ENCODE results near the gene AGAP1.
"Not testable (repeated sequence)": the region's sequence is repeated elsewhere in the genome, so short reads cannot be mapped to it uniquely, and the experiment has no call there.

The AGAP1 gene

GRCh38 chr2:236125541-236125940 is 631.7 kb downstream of the AGAP1 start:
- no peak overlapping the region for H3K27ac ChIP-seq (ENCODE audit: low read length)
- no peak overlapping the region for H3K4me3 ChIP-seq (ENCODE audit: low read depth in 1 of 2, low read length in 2 of 2)
- H3K27me3 ChIP-seq (ENCODE audit: low read depth, low read length): no peaks in the 10 kb centered on the region
- no peaks in the 10 kb centered on the region for H3K4me1 ChIP-seq (ENCODE audit: control insufficient read depth in 1 of 2, insufficient read depth in 2 of 2, low read length in 2 of 2)
- H3K9me3 ChIP-seq (ENCODE audit: control insufficient read depth in 1 of 2, low read length in 2 of 2): no peaks in the 10 kb centered on the region
- peaks cover 4 to 27% of the 10 kb centered on the region in 2 donors for H3K36me3 ChIP-seq (ENCODE audit: control insufficient read depth in 1 of 2, insufficient read depth in 2 of 2, low read length in 2 of 2)

DNA sequence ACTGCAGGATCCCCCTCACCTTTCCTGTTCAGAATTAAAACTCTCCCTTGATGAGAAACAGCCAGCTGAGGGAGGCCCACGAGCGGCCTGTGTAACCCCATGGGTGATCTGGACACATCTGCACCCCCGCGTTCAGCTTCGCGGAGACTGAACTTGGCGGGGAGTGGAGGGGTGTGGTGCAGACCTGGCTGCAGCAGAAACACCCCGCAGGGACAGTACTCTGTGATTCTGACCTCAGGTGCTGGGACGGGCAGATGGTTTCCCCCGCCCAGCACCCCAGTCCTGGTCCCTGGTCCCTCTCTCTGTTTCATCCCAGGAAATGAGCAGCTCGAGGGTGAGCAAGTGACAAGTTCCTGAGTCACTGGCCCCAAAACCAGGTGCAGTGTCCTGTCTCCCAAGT is 633.2 kb downstream of the AGAP1 start:
- Histone ChIP-seq H3K36me3 (ENCODE audit: control insufficient read depth in 1 of 2, insufficient read depth in 2 of 2, low read length in 2 of 2) (peaks cover 4 to 27% of the 10 kb centered on the region in 2 donors), H3K9me3 (ENCODE audit: control insufficient read depth in 1 of 2, low read length in 2 of 2) (no peaks in the 10 kb centered on the region), H3K27me3 (ENCODE audit: low read depth, low read length) (no peaks in the 10 kb centered on the region), H3K4me1 (ENCODE audit: control insufficient read depth in 1 of 2, insufficient read depth in 2 of 2, low read length in 2 of 2) (no peaks in the 10 kb centered on the region), H3K4me3 (ENCODE audit: low read depth in 1 of 2, low read length in 2 of 2) (no peak overlapping the region), H3K27ac (ENCODE audit: low read length) (no peak overlapping the region)

GRCh38 chr2:236128321-236128720 is 634.5 kb downstream of the AGAP1 start:
- Histone ChIP-seq H3K27ac (ENCODE audit: low read length) (no peak overlapping the region), H3K9me3 (ENCODE audit: control insufficient read depth in 1 of 2, low read length in 2 of 2) (no peaks in the 10 kb centered on the region), H3K4me1 (ENCODE audit: control insufficient read depth in 1 of 2, insufficient read depth in 2 of 2, low read length in 2 of 2) (no peaks in the 10 kb centered on the region), H3K36me3 (ENCODE audit: control insufficient read depth in 1 of 2, insufficient read depth in 2 of 2, low read length in 2 of 2) (peaks cover 4 to 31% of the 10 kb centered on the region in 2 donors), H3K4me3 (ENCODE audit: low read depth in 1 of 2, low read length in 2 of 2) (no peak overlapping the region), H3K27me3 (ENCODE audit: low read depth, low read length) (no peaks in the 10 kb centered on the region)

DNA sequence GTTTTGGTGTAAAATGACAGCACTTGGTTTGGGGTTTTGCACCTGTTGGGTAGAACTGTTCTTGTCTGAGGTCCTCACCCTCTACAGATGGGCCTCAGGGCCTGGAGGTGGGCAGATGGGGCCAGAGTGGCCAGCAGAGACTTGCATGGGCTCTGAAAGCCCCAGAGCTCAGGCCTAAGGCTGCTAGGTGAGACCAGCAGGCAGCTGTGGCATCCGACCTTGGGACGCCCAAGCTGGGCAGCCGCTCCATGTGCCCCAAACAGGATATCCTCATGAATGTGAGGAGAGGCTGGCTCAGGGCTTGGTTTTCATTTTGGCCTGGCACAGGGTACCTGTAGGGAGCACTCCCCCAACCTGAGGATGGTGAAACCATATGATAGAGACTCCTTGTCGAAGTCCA is 636.1 kb downstream of the AGAP1 start:
- no peaks in the 10 kb centered on the region for H3K9me3 ChIP-seq (ENCODE audit: control insufficient read depth in 1 of 2, low read length in 2 of 2)
- H3K27ac ChIP-seq (ENCODE audit: low read length): no peak overlapping the region
- no peaks in the 10 kb centered on the region for H3K27me3 ChIP-seq (ENCODE audit: low read depth, low read length)
- no peaks in the 10 kb centered on the region for H3K4me1 ChIP-seq (ENCODE audit: control insufficient read depth in 1 of 2, insufficient read depth in 2 of 2, low read length in 2 of 2)
- peaks cover 4 to 20% of the 10 kb centered on the region in 2 donors for H3K36me3 ChIP-seq (ENCODE audit: control insufficient read depth in 1 of 2, insufficient read depth in 2 of 2, low read length in 2 of 2)
- H3K4me3 ChIP-seq (ENCODE audit: low read depth in 1 of 2, low read length in 2 of 2): no peak overlapping the region

DNA sequence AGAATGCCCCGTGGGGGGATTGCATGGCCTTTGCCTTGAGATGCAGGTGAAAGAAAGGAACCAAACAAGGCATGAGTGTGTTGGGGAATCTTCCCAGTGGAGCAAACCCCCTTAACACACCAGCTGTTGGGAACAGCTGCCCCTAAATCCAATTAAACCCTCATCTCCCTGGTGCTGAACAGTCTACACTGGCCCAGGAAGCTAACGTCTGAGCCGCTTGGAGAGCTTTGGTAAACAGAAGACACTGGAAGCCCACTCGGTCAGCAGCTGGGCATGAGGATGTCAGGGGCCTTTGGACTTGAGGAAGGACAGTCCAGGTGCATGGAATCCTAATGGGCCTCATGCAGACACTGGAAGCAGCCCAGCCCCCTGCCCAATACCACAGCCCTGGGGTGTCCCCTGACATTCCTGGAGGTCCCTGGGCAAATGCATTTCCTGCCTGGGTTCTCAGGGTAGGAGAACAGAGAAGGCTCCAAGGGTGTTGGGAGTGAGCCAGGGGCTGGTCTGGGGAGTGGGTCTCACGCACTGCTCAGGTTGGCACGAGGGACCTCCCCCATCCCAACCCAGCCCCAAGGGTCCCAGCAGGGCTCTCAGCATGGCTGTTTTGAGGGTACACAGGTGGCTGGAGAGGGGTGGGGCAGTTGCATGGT is 636.6 kb downstream of the AGAP1 start:
- Histone ChIP-seq H3K27ac (ENCODE audit: low read length) (no peak overlapping the region), H3K36me3 (ENCODE audit: control insufficient read depth in 1 of 2, insufficient read depth in 2 of 2, low read length in 2 of 2) (peaks cover 4 to 15% of the 10 kb centered on the region in 2 donors), H3K4me1 (ENCODE audit: control insufficient read depth in 1 of 2, insufficient read depth in 2 of 2, low read length in 2 of 2) (no peaks in the 10 kb centered on the region), H3K27me3 (ENCODE audit: low read depth, low read length) (no peaks in the 10 kb centered on the region), H3K9me3 (ENCODE audit: control insufficient read depth in 1 of 2, low read length in 2 of 2) (no peaks in the 10 kb centered on the region), H3K4me3 (ENCODE audit: low read depth in 1 of 2, low read length in 2 of 2) (no peak overlapping the region)

- Histone ChIP-seq H3K27me3 (ENCODE audit: low read depth, low read length) (no peaks in the 10 kb centered on the region), H3K36me3 (ENCODE audit: control insufficient read depth in 1 of 2, insufficient read depth in 2 of 2, low read length in 2 of 2) (peaks cover 4 to 12% of the 10 kb centered on the region in 2 donors), H3K27ac (ENCODE audit: low read length) (no peak overlapping the region)
Observed at GRCh38 chr2:236131073-236131692, 637.3 kb downstream of the AGAP1 start.

GRCh38 chr2:236133410-236134012 is 639.7 kb downstream of the AGAP1 start:
- no peak overlapping the region for H3K4me3 ChIP-seq (ENCODE audit: low read depth in 1 of 2, low read length in 2 of 2)
- H3K4me1 ChIP-seq (ENCODE audit: control insufficient read depth in 1 of 2, insufficient read depth in 2 of 2, low read length in 2 of 2): no peaks in the 10 kb centered on the region
- H3K36me3 ChIP-seq (ENCODE audit: control insufficient read depth in 1 of 2, insufficient read depth in 2 of 2, low read length in 2 of 2): peaks cover 0 to 4% of the 10 kb centered on the region in 2 donors
- H3K27me3 ChIP-seq (ENCODE audit: low read depth, low read length): no peaks in the 10 kb centered on the region
- no peak overlapping the region for H3K27ac ChIP-seq (ENCODE audit: low read length)
- H3K9me3 ChIP-seq (ENCODE audit: control insufficient read depth in 1 of 2, low read length in 2 of 2): no peaks in the 10 kb centered on the region

More at GRCh38 chr2:236131073-236131692, 637.3 kb downstream of the AGAP1 start:
- H3K9me3 ChIP-seq (ENCODE audit: control insufficient read depth in 1 of 2, low read length in 2 of 2): no peaks in the 10 kb centered on the region
- no peak overlapping the region for H3K4me3 ChIP-seq (ENCODE audit: low read depth in 1 of 2, low read length in 2 of 2)
- no peaks in the 10 kb centered on the region for H3K4me1 ChIP-seq (ENCODE audit: control insufficient read depth in 1 of 2, insufficient read depth in 2 of 2, low read length in 2 of 2)

- no peak overlapping the region for H3K4me3 ChIP-seq (ENCODE audit: low read depth in 1 of 2, low read length in 2 of 2)
- H3K27ac ChIP-seq (ENCODE audit: low read length): no peak overlapping the region
- H3K9me3 ChIP-seq (ENCODE audit: control insufficient read depth in 1 of 2, low read length in 2 of 2): no peaks in the 10 kb centered on the region
- H3K27me3 ChIP-seq (ENCODE audit: low read depth, low read length): no peaks in the 10 kb centered on the region
- H3K4me1 ChIP-seq (ENCODE audit: control insufficient read depth in 1 of 2, insufficient read depth in 2 of 2, low read length in 2 of 2): no peaks in the 10 kb centered on the region
- peaks cover 0 to 4% of the 10 kb centered on the region in 2 donors for H3K36me3 ChIP-seq (ENCODE audit: control insufficient read depth in 1 of 2, insufficient read depth in 2 of 2, low read length in 2 of 2)
Observed at GRCh38 chr2:236136538-236136937, 642.7 kb downstream of the AGAP1 start.

DNA sequence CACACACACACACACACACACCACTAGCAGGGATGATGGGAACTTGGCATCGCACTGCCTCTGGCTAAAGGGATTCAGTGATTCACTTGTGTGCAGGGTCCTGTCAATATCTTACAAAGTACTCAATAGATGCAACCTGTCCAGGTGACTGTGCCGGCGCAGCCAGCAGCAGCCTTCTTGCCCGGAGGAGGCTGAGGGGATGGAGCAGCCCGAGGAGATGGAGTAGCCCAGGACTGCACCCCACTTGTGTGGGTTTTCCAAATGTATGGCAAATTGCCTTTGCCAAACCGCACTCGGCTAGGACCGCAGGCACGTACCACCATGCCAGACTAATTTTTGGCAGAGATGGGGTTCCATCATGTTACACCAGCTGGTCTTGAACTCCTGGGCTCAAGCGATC is 643.2 kb downstream of the AGAP1 start:
- no peak overlapping the region for H3K4me3 ChIP-seq (ENCODE audit: low read depth in 1 of 2, low read length in 2 of 2)
- H3K4me1 ChIP-seq (ENCODE audit: control insufficient read depth in 1 of 2, insufficient read depth in 2 of 2, low read length in 2 of 2): no peaks in the 10 kb centered on the region
- H3K27me3 ChIP-seq (ENCODE audit: low read depth, low read length): no peaks in the 10 kb centered on the region
- H3K36me3 ChIP-seq (ENCODE audit: control insufficient read depth in 1 of 2, insufficient read depth in 2 of 2, low read length in 2 of 2): peaks cover 0 to 4% of the 10 kb centered on the region in 2 donors
- H3K27ac ChIP-seq (ENCODE audit: low read length): no peak overlapping the region
- no peaks in the 10 kb centered on the region for H3K9me3 ChIP-seq (ENCODE audit: control insufficient read depth in 1 of 2, low read length in 2 of 2)

GRCh38 chr2:236141616-236142015 is 647.8 kb downstream of the AGAP1 start:
- not testable (repeated sequence) for H3K4me1 ChIP-seq (ENCODE audit: control insufficient read depth in 1 of 2, insufficient read depth in 2 of 2, low read length in 2 of 2); H3K36me3 ChIP-seq (ENCODE audit: control insufficient read depth in 1 of 2, insufficient read depth in 2 of 2, low read length in 2 of 2); H3K9me3 ChIP-seq (ENCODE audit: control insufficient read depth in 1 of 2, low read length in 2 of 2); H3K4me3 ChIP-seq (ENCODE audit: low read depth in 1 of 2, low read length in 2 of 2); H3K27ac ChIP-seq (ENCODE audit: low read length); H3K27me3 ChIP-seq (ENCODE audit: low read depth, low read length)

DNA sequence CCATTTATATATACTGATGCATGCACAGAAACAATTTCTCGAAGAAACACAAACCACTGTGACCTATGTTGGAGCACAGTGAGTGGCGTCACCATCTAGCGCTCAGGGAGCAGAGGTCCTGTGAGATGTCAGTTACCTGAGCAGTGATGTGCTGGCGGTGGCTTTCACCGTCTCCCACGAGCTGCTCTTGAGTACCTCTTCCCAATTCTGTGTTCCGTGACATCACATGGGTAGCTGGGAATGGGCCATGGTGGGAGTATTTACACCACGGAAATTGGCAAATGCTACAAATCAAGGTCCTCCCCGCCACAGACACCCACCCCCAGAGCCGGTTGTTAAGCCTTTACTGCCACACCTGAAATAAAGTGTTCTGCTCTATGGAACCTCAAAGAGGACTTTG is 650.0 kb downstream of the AGAP1 start:
- no peaks in the 10 kb centered on the region for H3K9me3 ChIP-seq (ENCODE audit: control insufficient read depth in 1 of 2, low read length in 2 of 2)
- H3K4me1 ChIP-seq (ENCODE audit: control insufficient read depth in 1 of 2, insufficient read depth in 2 of 2, low read length in 2 of 2): no peaks in the 10 kb centered on the region
- H3K36me3 ChIP-seq (ENCODE audit: control insufficient read depth in 1 of 2, insufficient read depth in 2 of 2, low read length in 2 of 2): no peaks in the 10 kb centered on the region
- H3K27ac ChIP-seq (ENCODE audit: low read length): no peak overlapping the region
- H3K27me3 ChIP-seq (ENCODE audit: low read depth, low read length): no peaks in the 10 kb centered on the region
- H3K4me3 ChIP-seq (ENCODE audit: low read depth in 1 of 2, low read length in 2 of 2): no peak overlapping the region

All from muscle layer of duodenum (tissue), 2 donors.